ENCODE data around the gene TSPYL1.

TSPYL1 gene

GRCh38 chr6:116247285-116247684, 32.4 kb downstream of the TSPYL1 start:
- TF ChIP-seq, protein P1, sequence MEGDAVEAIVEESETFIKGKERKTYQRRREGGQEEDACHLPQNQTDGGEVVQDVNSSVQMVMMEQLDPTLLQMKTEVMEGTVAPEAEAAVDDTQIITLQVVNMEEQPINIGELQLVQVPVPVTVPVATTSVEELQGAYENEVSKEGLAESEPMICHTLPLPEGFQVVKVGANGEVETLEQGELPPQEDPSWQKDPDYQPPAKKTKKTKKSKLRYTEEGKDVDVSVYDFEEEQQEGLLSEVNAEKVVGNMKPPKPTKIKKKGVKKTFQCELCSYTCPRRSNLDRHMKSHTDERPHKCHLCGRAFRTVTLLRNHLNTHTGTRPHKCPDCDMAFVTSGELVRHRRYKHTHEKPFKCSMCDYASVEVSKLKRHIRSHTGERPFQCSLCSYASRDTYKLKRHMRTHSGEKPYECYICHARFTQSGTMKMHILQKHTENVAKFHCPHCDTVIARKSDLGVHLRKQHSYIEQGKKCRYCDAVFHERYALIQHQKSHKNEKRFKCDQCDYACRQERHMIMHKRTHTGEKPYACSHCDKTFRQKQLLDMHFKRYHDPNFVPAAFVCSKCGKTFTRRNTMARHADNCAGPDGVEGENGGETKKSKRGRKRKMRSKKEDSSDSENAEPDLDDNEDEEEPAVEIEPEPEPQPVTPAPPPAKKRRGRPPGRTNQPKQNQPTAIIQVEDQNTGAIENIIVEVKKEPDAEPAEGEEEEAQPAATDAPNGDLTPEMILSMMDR (IDR thresholded peaks at IDR 0.05; ENCODE audit: insufficient read depth, low read length, missing control alignments): no peak
- DNase-seq (ENCODE audit: low read depth, low spot score): no peak
- ChIA-PET POLR2A (no interaction called here), CTCF (interaction anchor here (0.9 kb wide), 1 partner anchor 22 kb away, joined by 3 read pairs; no protein-coding TSS in a partner anchor)
- no peak overlapping the region for H3K4me3 ChIP-seq (ENCODE audit: low read depth, low read length)

- DNase-seq (ENCODE audit: low read depth, low spot score): no peak
- POLR2A ChIA-PET: no interaction called here
- CTCF ChIA-PET: interaction anchor here (1.1 to 2.1 kb wide), 2 partner anchors 15 to 29 kb away, joined by 3 to 8 read pairs; no protein-coding TSS in a partner anchor
- H3K4me3 ChIP-seq (ENCODE audit: low read depth, low read length): no peak overlapping the region
- TF ChIP-seq, protein P1 (IDR thresholded peaks at IDR 0.05; ENCODE audit: insufficient read depth, low read length, missing control alignments): no peak
Observed at GRCh38 chr6:116246089-116246488, 33.6 kb downstream of the TSPYL1 start.

- DNase-seq (ENCODE audit: low read depth, low spot score): no peak
- CTCF ChIA-PET: interaction anchor here (1.6 kb wide), 1 partner anchor 26 kb away, joined by 5 read pairs; no protein-coding TSS in a partner anchor
- H3K4me3 ChIP-seq (ENCODE audit: low read depth, low read length): no peak overlapping the region
- TF ChIP-seq, protein P1 (IDR thresholded peaks at IDR 0.05; ENCODE audit: insufficient read depth, low read length, missing control alignments): no peak
- POLR2A ChIA-PET: no interaction called here
Observed at GRCh38 chr6:116244284-116244683, 35.4 kb downstream of the TSPYL1 start.

DNA sequence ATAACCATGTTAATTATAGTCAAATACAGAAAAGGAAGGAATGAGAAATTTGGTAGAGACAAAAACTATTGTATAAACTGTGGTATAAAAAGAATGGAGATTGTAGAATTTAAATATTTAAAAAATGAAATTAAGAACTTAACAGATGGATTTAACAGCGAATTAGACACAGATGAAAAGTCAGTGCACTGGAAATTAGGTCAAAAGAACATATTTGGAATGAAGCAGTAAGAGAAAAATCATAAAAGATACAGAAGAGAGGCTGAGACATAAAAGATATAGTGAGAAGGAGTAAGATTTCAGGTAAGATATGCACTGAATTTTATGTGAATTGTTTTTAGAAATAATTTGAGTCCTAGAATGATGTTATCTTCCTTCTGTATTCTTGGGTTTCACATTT, 39.9 kb downstream of the TSPYL1 start:
- ChIA-PET CTCF (interaction anchor here (1.9 kb wide), 1 partner anchor 23 kb away, joined by 8 read pairs; no protein-coding TSS in a partner anchor), POLR2A (no interaction called here)
- H3K4me3 ChIP-seq (ENCODE audit: low read depth, low read length): no peak overlapping the region
- no peak for DNase-seq (ENCODE audit: low read depth, low spot score)
- TF ChIP-seq, protein P1 (IDR thresholded peaks at IDR 0.05; ENCODE audit: insufficient read depth, low read length, missing control alignments): no peak

DNA sequence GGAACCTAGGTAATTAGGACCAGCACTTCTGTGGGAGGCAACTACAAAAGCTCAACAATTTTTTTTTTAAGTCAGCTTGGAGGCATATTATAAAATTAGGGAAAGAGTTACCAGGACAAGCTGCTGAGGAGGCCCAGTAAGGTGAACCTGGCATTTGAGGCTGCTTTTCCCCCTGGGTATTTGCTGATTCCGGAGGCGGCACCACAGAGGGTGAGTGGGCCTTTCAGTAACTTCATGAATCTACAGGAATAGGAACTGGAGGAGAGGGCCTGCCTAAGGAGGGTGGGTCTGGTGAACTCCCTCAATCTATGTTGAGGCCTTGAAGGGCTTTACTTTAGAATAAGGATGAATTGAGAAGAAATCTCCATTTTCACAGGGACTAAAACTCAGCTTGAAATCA, 40.5 kb downstream of the TSPYL1 start:
- ChIA-PET CTCF (interaction anchor here (1.0 to 1.9 kb wide), 3 partner anchors 10 to 124 kb away, joined by 3 to 8 read pairs (median 5); no protein-coding TSS in a partner anchor), POLR2A (no interaction called here)
- TF ChIP-seq, protein P1 (IDR thresholded peaks at IDR 0.05; ENCODE audit: insufficient read depth, low read length, missing control alignments): no peak
- H3K4me3 ChIP-seq (ENCODE audit: low read depth, low read length): no peak overlapping the region
- DNase-seq (ENCODE audit: low read depth, low spot score): no peak

DNA sequence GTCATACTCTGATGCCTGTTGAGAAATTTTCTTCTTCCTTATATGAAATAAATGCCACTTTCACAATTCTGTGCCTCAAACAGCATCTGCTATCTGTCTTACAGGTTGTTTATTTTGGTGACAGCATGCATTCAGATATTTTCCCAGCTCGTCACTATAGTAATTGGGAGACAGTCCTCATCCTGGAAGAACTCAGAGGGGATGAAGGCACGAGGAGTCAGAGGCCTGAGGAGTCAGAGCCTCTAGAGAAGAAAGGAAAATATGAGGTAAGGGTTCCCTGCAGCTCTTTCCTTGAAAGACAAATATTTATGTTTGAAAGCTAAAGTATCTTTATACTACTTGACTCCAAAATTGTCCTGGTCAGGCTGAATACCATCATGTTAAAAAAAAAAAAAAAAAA, 41.6 kb downstream of the TSPYL1 start:
- no peak for DNase-seq (ENCODE audit: low read depth, low spot score)
- ChIA-PET CTCF (interaction anchor here (1.1 to 1.9 kb wide), 4 partner anchors 9 to 31 kb away, joined by 3 to 8 read pairs (median 4); no protein-coding TSS in a partner anchor), POLR2A (no interaction called here)
- TF ChIP-seq, protein P1 (IDR thresholded peaks at IDR 0.05; ENCODE audit: insufficient read depth, low read length, missing control alignments): no peak
- H3K4me3 ChIP-seq (ENCODE audit: low read depth, low read length): no peak overlapping the region
